Measurements from ENCODE around the gene ST6GALNAC4. TPM values are rescaled to one million over a fixed set of nuclear protein-coding genes. Genes with fewer than 3 reads are reported as not detected.

Gene ST6GALNAC4
- total RNA-seq, 1 donor from 2014 or later = 15.8 TPM

- H3K4me1 Mint-ChIP-seq (ENCODE audit: low read depth, unreplicated experiment) = peaks cover 14% of the 10 kb centered on the region
- no peak for TF ChIP-seq CTCF (IDR thresholded peaks at IDR 0.05; ENCODE audit: partially characterized antibody, unreplicated experiment)
- H3K36me3 Mint-ChIP-seq (ENCODE audit: unreplicated experiment) = no peaks in the 10 kb centered on the region
- DNase-seq = no peak
- H3K4me3 Mint-ChIP-seq (ENCODE audit: unreplicated experiment) = no peak overlapping the region
- no peak overlapping the region for H3K27ac Mint-ChIP-seq (ENCODE audit: unreplicated experiment)
- peaks cover 1% of the 10 kb centered on the region for H3K9me3 Mint-ChIP-seq (ENCODE audit: unreplicated experiment)
- H3K27me3 Mint-ChIP-seq (ENCODE audit: unreplicated experiment) = peaks cover 8% of the 10 kb centered on the region
These were observed 3.2 kb downstream of the ST6GALNAC4 start for GRCh38 chr9:127913682-127914081.

GRCh38 chr9:127912882-127913281 is 4.0 kb downstream of the ST6GALNAC4 start:
- no peak for DNase-seq
- no peak for TF ChIP-seq CTCF (IDR thresholded peaks at IDR 0.05; ENCODE audit: partially characterized antibody, unreplicated experiment)
- Mint-ChIP-seq H3K27ac (ENCODE audit: unreplicated experiment) (no peak overlapping the region), H3K4me1 (ENCODE audit: low read depth, unreplicated experiment) (peaks cover 14% of the 10 kb centered on the region), H3K4me3 (ENCODE audit: unreplicated experiment) (no peak overlapping the region), H3K36me3 (ENCODE audit: unreplicated experiment) (no peaks in the 10 kb centered on the region), H3K27me3 (ENCODE audit: unreplicated experiment) (peaks cover 8% of the 10 kb centered on the region), H3K9me3 (ENCODE audit: unreplicated experiment) (peaks cover 1% of the 10 kb centered on the region)

GRCh38 chr9:127912296-127912695 is 4.5 kb downstream of the ST6GALNAC4 start:
- Mint-ChIP-seq H3K4me3 (ENCODE audit: unreplicated experiment) (no peak overlapping the region), H3K4me1 (ENCODE audit: low read depth, unreplicated experiment) (peaks cover 11% of the 10 kb centered on the region), H3K27ac (ENCODE audit: unreplicated experiment) (peak overlapping the region; percentile 33), H3K36me3 (ENCODE audit: unreplicated experiment) (no peaks in the 10 kb centered on the region), H3K9me3 (ENCODE audit: unreplicated experiment) (peaks cover 1% of the 10 kb centered on the region), H3K27me3 (ENCODE audit: unreplicated experiment) (peaks cover 8% of the 10 kb centered on the region)
- TF ChIP-seq CTCF (IDR thresholded peaks at IDR 0.05; ENCODE audit: partially characterized antibody, unreplicated experiment) = no peak
- no peak for DNase-seq

GRCh38 chr9:127910613-127911205 is 6.1 kb downstream of the ST6GALNAC4 start:
- no peaks in the 10 kb centered on the region for H3K36me3 Mint-ChIP-seq (ENCODE audit: unreplicated experiment)
- peaks cover 7% of the 10 kb centered on the region for H3K4me1 Mint-ChIP-seq (ENCODE audit: low read depth, unreplicated experiment)
- DNase-seq = no peak
- H3K9me3 Mint-ChIP-seq (ENCODE audit: unreplicated experiment) = peaks cover 1% of the 10 kb centered on the region
- H3K4me3 Mint-ChIP-seq (ENCODE audit: unreplicated experiment) = no peak overlapping the region
- no peak for TF ChIP-seq CTCF (IDR thresholded peaks at IDR 0.05; ENCODE audit: partially characterized antibody, unreplicated experiment)
- peaks cover 5% of the 10 kb centered on the region for H3K27me3 Mint-ChIP-seq (ENCODE audit: unreplicated experiment)
- peak overlapping the region; percentile 68 for H3K27ac Mint-ChIP-seq (ENCODE audit: unreplicated experiment)

- H3K4me1 Mint-ChIP-seq (ENCODE audit: low read depth, unreplicated experiment) = peaks cover 10% of the 10 kb centered on the region
- no peak overlapping the region for H3K27ac Mint-ChIP-seq (ENCODE audit: unreplicated experiment)
- no peak overlapping the region for H3K4me3 Mint-ChIP-seq (ENCODE audit: unreplicated experiment)
- H3K36me3 Mint-ChIP-seq (ENCODE audit: unreplicated experiment) = no peaks in the 10 kb centered on the region
- H3K9me3 Mint-ChIP-seq (ENCODE audit: unreplicated experiment) = peaks cover 4% of the 10 kb centered on the region
- no peak for DNase-seq
- peaks cover 5% of the 10 kb centered on the region for H3K27me3 Mint-ChIP-seq (ENCODE audit: unreplicated experiment)
- no peak for TF ChIP-seq CTCF (IDR thresholded peaks at IDR 0.05; ENCODE audit: partially characterized antibody, unreplicated experiment)
These were observed 7.0 kb downstream of the ST6GALNAC4 start for GRCh38 chr9:127909839-127910273.

Measured in glutamatergic neuron (in vitro differentiated cells).